T1000 (cell line): ENCODE results near the gene LPP.
"Not testable (repeated sequence)": the region's sequence is repeated elsewhere in the genome, so short reads cannot be mapped to it uniquely, and the experiment has no call there.

Experiments
- DNase-seq: peaks from one replicate; lab custom pipeline; 2025; ENCODE audit warnings: mixed read lengths; lab: John Stamatoyannopoulos, UW

LPP gene

GRCh38 chr3:188154014-188154808 is at the start of gene LPP:
Gene LPP, plus strand, starts transcription at chr3:188154157. Its CDS starts 251,964 bp downstream, at chr3:188406121.
- peak; percentile 86 for DNase-seq

- DNase-seq, result no peak
These were observed 48.0 kb upstream of the LPP start for GRCh38 chr3:188106006-188106405.

GRCh38 chr3:188106454-188106853 is 47.5 kb upstream of the LPP start:
- no peak for DNase-seq

- DNase-seq, result no peak
These were observed 46.8 kb upstream of the LPP start for GRCh38 chr3:188106887-188107830.

GRCh38 chr3:188108703-188109412 is 45.1 kb upstream of the LPP start:
- DNase-seq, result no peak

- no peak for DNase-seq
These were observed 42.9 kb upstream of the LPP start for GRCh38 chr3:188111002-188111584.

- no peak for DNase-seq
These were observed 40.2 kb upstream of the LPP start for GRCh38 chr3:188113756-188114155.

GRCh38 chr3:188119846-188120245 is 34.1 kb upstream of the LPP start:
- no peak for DNase-seq

- DNase-seq, result no peak
These were observed 31.3 kb upstream of the LPP start for GRCh38 chr3:188122571-188123169.

GRCh38 chr3:188123170-188123905 is 30.6 kb upstream of the LPP start:
- DNase-seq, result no peak

- no peak for DNase-seq
These were observed 29.8 kb upstream of the LPP start for GRCh38 chr3:188124184-188124583.

GRCh38 chr3:188125076-188125475 is 28.9 kb upstream of the LPP start:
- no peak for DNase-seq

- DNase-seq, result no peak
These were observed 27.7 kb upstream of the LPP start for GRCh38 chr3:188126276-188126675.

GRCh38 chr3:188126934-188127333 is 27.0 kb upstream of the LPP start:
- DNase-seq, result no peak

GRCh38 chr3:188128905-188129304 is 25.1 kb upstream of the LPP start:
- no peak for DNase-seq

- not testable (repeated sequence) for DNase-seq
These were observed 22.9 kb upstream of the LPP start for GRCh38 chr3:188131023-188131422.

GRCh38 chr3:188133219-188133618 is 20.7 kb upstream of the LPP start:
- DNase-seq, result no peak

GRCh38 chr3:188133646-188134045 is 20.3 kb upstream of the LPP start:
- DNase-seq, result no peak

- no peak for DNase-seq
These were observed 19.9 kb upstream of the LPP start for GRCh38 chr3:188134079-188134478.

GRCh38 chr3:188134856-188135255 is 19.1 kb upstream of the LPP start:
- no peak for DNase-seq

- no peak for DNase-seq
These were observed 18.7 kb upstream of the LPP start for GRCh38 chr3:188135271-188135670.
